Measurements from ENCODE around the gene ZNF747.

The ZNF747 gene

GRCh38 chr16:30534368-30535105 lies at the start of gene ZNF747:
Gene ZNF747 (minus strand): TSS chr16:30534858. CDS start chr16:30534679, 179 bp downstream.
- peak; percentile 63 for DNase-seq

DNA sequence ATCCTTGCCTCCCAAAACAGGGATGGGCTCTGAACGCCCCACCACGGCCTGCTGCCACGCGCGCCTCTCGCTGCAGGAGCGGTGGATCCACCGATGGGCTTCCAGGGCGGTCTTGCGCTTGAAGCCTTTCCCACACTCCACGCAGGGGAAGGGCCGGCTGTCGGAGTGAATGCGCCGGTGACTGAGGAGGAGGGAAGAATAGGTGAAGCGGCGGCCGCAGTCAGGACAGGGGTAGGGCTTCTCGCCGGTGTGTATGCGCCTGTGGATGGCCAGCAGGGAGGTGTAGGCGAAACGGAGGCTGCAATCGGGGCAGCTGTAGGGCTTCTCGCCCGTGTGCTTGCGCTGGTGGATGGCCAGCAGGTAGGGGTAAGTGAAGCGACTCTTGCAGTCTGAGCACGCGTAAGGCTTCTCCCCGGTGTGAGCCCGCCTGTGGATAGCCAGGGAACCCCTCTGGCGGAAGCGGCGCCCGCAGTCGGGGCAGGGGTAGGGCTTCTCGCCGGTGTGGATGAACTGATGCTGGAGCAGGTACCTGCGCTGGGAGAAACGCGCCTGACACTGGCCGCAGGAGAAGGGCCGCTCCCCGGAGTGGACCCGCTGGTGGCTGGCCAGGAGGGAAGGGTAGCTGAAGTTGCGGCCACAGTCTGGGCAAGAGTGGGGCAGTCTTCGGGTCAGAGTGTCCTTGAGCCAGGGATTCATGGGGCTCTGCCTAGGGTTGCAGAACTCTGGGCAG lies 48.1 kb upstream of the ZNF747 start:
- no peak for DNase-seq

GRCh38 chr16:30581457-30581856 lies 46.8 kb upstream of the ZNF747 start:
- no peak for DNase-seq

GRCh38 chr16:30574678-30575077 lies 40.0 kb upstream of the ZNF747 start:
- DNase-seq = no peak

- peak; percentile 79 for DNase-seq
Observed at GRCh38 chr16:30571445-30572322, 37.0 kb upstream of the ZNF747 start, which contains the start of gene ZNF688. Gene ZNF688 (minus strand): TSS chr16:30571714. CDS start chr16:30571629, 85 bp downstream.

- DNase-seq = no peak
Observed at GRCh38 chr16:30570636-30571444, 36.2 kb upstream of the ZNF747 start.

DNA sequence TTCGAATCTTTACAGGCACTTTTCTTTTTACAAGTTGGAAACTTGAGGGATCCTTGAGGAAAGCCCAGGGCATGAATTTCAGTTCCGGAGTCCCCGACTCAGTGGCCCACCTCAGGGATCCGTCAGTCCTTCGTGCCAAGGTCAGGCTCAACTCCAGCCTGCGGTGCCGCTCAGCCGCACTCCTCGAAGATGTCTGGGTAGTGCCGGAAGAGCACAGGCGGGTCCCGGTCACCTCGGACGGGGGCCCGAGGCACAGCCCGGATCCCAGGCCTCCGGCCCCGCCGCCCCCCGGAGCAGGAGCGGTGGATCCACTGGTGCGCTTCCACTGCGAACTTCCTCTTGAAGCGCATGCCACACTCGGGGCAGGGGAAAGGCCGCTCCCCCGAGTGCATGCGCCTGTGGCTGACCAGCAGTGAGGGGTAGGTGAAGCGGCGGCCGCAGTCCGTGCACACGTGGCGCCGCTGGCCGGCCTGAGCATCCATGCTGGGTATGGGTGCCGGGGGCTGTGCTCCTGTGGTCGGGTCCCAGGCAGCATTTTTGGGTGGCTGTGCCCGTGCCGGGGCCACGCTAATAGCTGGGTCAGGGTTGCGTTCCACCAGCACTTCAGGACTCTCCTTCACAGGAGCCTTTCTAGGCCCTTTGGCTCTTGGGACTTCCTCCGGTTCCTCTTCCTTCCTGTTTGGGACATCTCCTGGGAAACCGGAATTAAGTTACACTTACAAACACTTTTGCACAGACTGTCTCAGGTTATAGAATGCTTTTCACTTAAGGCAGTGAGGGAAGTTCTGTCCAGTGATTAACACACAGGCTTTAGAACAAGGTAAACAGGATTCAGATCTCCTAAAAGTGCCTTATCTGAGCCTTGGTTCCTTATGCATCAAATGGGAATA lies 35.3 kb upstream of the ZNF747 start:
- no peak for DNase-seq

DNA sequence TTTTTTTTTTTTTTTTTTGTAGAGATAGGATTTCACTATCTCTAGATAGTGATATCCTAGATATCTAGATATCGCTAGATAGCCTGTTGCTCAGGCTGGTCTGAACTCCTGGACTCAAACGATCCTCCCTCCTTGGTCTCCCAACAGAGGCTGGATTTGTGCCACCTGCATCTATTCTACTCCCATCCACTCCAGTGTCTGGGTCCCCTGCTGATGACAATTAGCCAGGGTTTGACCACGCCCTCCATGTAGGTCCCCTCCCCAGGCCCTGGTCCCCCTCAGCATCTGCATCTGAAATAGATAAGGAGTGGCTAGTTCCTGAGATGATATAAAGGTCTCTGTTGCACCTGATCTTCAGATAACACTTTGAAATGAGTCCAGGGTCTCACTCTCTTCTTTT lies 34.6 kb upstream of the ZNF747 start:
- DNase-seq = no peak

DNA sequence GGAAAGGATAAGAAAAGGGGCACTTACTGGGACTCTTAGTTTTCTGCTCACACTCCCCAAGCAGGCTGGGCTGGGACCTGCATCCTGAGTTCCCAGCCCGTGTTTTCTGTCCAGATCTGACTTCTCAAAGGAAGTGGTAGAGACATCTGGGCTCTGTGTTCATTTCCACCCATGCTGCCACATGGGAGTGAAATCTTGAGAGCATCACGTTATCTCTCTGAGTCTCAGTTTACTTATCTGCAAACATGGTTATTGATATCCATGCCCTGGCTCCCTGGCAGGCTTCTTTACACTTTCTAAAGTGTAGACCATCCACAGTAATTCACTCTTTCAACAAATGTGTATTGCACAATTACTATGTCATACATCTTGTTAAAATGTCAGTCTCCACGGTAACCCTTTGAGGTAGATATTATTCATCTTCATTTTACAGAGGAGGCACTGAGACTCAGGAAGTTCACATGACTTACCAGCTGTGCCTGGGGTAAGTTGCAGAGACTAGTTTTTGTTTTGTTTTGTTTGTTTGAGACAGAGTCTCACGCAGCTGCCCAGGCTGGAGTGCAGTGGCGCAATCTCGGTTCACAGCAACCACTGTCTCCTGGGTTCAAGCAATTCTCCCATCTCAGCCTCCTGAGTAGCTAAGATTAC lies 33.5 kb upstream of the ZNF747 start:
- no peak for DNase-seq

GRCh38 chr16:30567160-30567990 lies 32.7 kb upstream of the ZNF747 start:
- no peak for DNase-seq

GRCh38 chr16:30566531-30566930 lies 31.9 kb upstream of the ZNF747 start:
- no peak for DNase-seq

DNA sequence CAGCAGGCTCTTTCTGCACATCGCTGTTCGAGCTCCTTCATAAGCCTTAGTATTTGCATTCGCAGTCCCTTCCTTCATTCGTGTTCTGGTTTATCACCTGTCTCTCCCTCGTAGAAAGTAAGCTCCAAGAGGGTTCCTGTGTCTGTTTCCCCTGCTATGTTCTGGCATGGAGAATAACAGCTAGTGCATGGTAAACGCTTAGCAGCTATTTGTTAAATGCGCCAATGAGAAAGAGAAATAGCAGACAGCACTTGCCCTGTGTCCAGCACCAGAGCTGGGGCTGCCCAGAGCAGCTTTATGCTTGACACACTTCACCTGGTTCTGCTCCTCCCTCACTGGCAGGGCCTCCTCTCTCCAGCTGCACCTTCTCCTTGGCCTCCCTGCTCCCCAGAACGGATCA lies 31.3 kb upstream of the ZNF747 start:
- DNase-seq = no peak

GRCh38 chr16:30565526-30565925 lies 30.9 kb upstream of the ZNF747 start:
- no peak for DNase-seq

DNA sequence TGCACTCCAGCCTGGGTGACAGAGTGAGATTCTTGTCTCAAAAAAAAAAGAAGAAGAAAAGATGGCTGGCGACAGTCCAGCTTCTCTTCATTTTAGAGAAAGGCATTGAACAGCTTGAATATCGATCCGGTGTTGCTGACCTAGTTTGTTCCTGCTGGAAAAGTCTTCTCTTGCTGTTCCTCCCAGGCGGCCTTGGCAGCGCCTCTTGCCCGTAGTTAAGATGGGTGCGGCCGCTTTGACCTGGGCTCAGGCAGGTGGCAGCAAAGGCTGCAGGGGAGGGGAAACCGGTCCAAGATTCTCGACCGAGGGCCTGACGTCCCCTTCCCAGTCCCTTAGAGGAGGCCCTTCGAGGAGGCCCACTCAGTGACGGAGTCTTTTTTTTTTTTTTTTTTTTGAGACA lies 27.4 kb upstream of the ZNF747 start:
- no peak for DNase-seq

- no peak for DNase-seq
Observed at GRCh38 chr16:30561089-30561816, 26.6 kb upstream of the ZNF747 start.

DNA sequence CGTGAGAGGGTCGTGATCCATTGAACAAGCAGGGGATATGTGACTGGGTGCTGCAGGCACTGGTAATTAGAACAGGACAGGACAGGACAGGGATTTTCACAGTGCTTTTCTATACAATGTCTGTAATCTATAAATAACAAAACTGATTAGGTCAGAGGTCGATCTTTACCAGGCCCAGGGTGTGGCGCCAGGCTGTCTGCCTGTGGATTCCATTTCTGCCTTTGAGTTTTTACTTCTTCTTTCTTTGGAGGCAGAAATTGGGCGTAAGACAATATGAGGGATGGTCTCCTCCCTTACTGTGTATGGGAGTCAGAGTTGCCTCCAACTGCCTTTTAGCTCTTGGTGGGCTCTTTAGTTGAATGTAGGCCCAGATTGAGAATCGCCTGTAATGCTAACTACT lies 25.0 kb upstream of the ZNF747 start:
- no peak for DNase-seq

GRCh38 chr16:30558789-30559377 lies 24.2 kb upstream of the ZNF747 start:
- DNase-seq = no peak

GRCh38 chr16:30557957-30558788 lies 23.5 kb upstream of the ZNF747 start, which contains the start of gene ZNF764:
Gene ZNF764 (minus strand): TSS chr16:30558374. CDS start chr16:30558182, 192 bp downstream.
- peak; percentile 82 for DNase-seq

Data from NCI-H1048 (cell line).